ENCODE data around the gene MT1M. TPM values are rescaled to one million over a fixed set of nuclear protein-coding genes. Genes with fewer than 3 reads are reported as not detected.

MT1M gene
- total RNA-seq, 1 experiment from 2014 or later, result not detected

- Histone ChIP-seq H4K20me1 (ENCODE audit: insufficient read depth) (peaks cover 5% of the 10 kb centered on the region; the same call in 1 of the 2 replicates), H3K36me3 (ENCODE audit: low read depth) (no peaks in the 10 kb centered on the region), H2AFZ (no peak within 1 kb of the TSS), H3K4me3 (no peak within 1 kb of the TSS), H3K27me3 (ENCODE audit: insufficient read depth, low read depth) (0 out of 2 replicates have a peak, but pooled peaks cover 3% of the 10 kb centered on the region), H3K4me1 (replicated peaks; ENCODE audit: insufficient read depth) (peaks cover 30% of the 10 kb centered on the region), H3K27ac (no peak within 1 kb of the TSS), H3K9me3 (ENCODE audit: insufficient read depth, low read depth) (no peaks in the 10 kb centered on the region), H3F3A (ENCODE audit: insufficient read depth, low read depth) (peaks cover 36% of the 10 kb centered on the region; the same call in 1 of the 2 replicates), H3K79me2 (ENCODE audit: low read depth) (no peaks in the 10 kb centered on the region), H3K4me2 (no peak within 1 kb of the TSS), H3K9me2 (ENCODE audit: insufficient read depth) (no peaks in the 10 kb centered on the region)
- ChIA-PET POLR2A (ENCODE audit: unreplicated experiment) (no interaction called here), CTCF (no interaction called here)
- intact Hi-C loops (cut with micrococcal nuclease; ENCODE audit: unreplicated experiment), result no loop called here
- TF ChIP-seq EZH2 (IDR thresholded peaks at IDR 0.05; ENCODE audit: low read depth) (no peak), CTCF (conservative IDR thresholded peaks at IDR 0.05) (no peak)
- no TSS peak for BruUV-seq (replicated peaks)
- DNase-seq, result no peak
Measured at GRCh38 chr16:56651586-56651985, 19.1 kb downstream of the MT1M start, which contains the start of gene MT1B. MT1B (plus strand) TSS chr16:56651886; CDS start chr16:56651954, 68 bp downstream.

- Histone ChIP-seq H3K27ac (no peak overlapping the region), H2AFZ (no peak overlapping the region), H3K4me1 (replicated peaks; ENCODE audit: insufficient read depth) (peaks cover 30% of the 10 kb centered on the region), H4K20me1 (ENCODE audit: insufficient read depth) (peaks cover 5% of the 10 kb centered on the region; the same call in 1 of the 2 replicates), H3K4me2 (no peak overlapping the region), H3K9me3 (ENCODE audit: insufficient read depth, low read depth) (no peaks in the 10 kb centered on the region), H3K36me3 (ENCODE audit: low read depth) (no peaks in the 10 kb centered on the region), H3K4me3 (no peak overlapping the region), H3K27me3 (ENCODE audit: insufficient read depth, low read depth) (0 out of 2 replicates have a peak, but pooled peaks cover 3% of the 10 kb centered on the region), H3K79me2 (ENCODE audit: low read depth) (no peaks in the 10 kb centered on the region), H3K9me2 (ENCODE audit: insufficient read depth) (no peaks in the 10 kb centered on the region), H3F3A (ENCODE audit: insufficient read depth, low read depth) (peaks cover 36% of the 10 kb centered on the region; the same call in 1 of the 2 replicates)
- no TSS peak for BruUV-seq (replicated peaks)
- DNase-seq, result no peak
- ChIA-PET CTCF (no interaction called here), POLR2A (ENCODE audit: unreplicated experiment) (no interaction called here)
- TF ChIP-seq CTCF (conservative IDR thresholded peaks at IDR 0.05) (no peak), EZH2 (IDR thresholded peaks at IDR 0.05; ENCODE audit: low read depth) (no peak)
- intact Hi-C loops (cut with micrococcal nuclease; ENCODE audit: unreplicated experiment), result no loop called here
Measured at GRCh38 chr16:56652600-56652999, 20.1 kb downstream of the MT1M start.

GRCh38 chr16:56653218-56653617 lies 20.8 kb downstream of the MT1M start:
- Histone ChIP-seq H3K27ac (no peak overlapping the region), H3K4me3 (no peak overlapping the region), H3K9me3 (ENCODE audit: insufficient read depth, low read depth) (no peaks in the 10 kb centered on the region), H3K36me3 (ENCODE audit: low read depth) (no peaks in the 10 kb centered on the region), H2AFZ (no peak overlapping the region), H3F3A (ENCODE audit: insufficient read depth, low read depth) (peaks cover 36% of the 10 kb centered on the region; the same call in 1 of the 2 replicates), H3K4me2 (no peak overlapping the region), H3K9me2 (ENCODE audit: insufficient read depth) (no peaks in the 10 kb centered on the region), H4K20me1 (ENCODE audit: insufficient read depth) (peaks cover 5% of the 10 kb centered on the region; the same call in 1 of the 2 replicates), H3K4me1 (replicated peaks; ENCODE audit: insufficient read depth) (peaks cover 34% of the 10 kb centered on the region), H3K27me3 (ENCODE audit: insufficient read depth, low read depth) (peaks cover 8% of the 10 kb centered on the region; the same call in 1 of the 2 replicates), H3K79me2 (ENCODE audit: low read depth) (no peaks in the 10 kb centered on the region)
- no TSS peak for BruUV-seq (replicated peaks)
- CTCF ChIA-PET, result no interaction called here
- intact Hi-C loops (cut with micrococcal nuclease; ENCODE audit: unreplicated experiment), result no loop called here
- no peak for DNase-seq
- TF ChIP-seq EZH2 (IDR thresholded peaks at IDR 0.05; ENCODE audit: low read depth) (no peak), CTCF (conservative IDR thresholded peaks at IDR 0.05) (no peak)
- POLR2A ChIA-PET (ENCODE audit: unreplicated experiment), result interaction anchor here (0.6 to 0.7 kb wide), 2 partner anchors 49 to 1007 kb away, joined by 3 to 11 read pairs; no protein-coding TSS in a partner anchor

Measured in PC-9 (cell line).